Activated gamma-delta T cell treated with Interleukin-2 at 50 U/mL for 16 hours (primary cell): ENCODE results near the gene MT2A.
A peak's percentile ranks its signal among the peaks of the same experiment; 100 is the strongest.

Source experiments
- DNase-seq: peaks from one replicate; pipeline ENCODE4 v3.0.0-alpha.2; 2020

MT2A gene

DNA sequence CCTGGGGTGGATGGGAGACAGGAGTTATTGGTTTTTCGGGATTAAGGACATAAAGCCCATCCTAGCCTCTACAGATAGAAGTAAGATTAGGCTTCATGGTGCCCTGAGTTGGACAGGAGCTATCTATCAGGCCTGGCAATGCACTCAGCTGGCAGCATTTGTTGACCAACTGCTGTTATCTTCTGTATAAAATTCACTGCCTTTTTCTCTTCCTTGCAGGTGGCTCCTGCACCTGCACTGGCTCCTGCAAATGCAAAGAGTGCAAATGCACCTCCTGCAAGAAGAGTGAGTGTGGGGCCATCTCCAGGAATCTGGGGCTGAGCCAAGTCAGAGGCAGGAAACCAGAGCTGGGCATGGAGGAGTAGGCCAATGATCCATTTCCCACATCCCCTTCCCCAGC lies 30.7 kb downstream of the MT2A start:
- DNase-seq: no peak

DNA sequence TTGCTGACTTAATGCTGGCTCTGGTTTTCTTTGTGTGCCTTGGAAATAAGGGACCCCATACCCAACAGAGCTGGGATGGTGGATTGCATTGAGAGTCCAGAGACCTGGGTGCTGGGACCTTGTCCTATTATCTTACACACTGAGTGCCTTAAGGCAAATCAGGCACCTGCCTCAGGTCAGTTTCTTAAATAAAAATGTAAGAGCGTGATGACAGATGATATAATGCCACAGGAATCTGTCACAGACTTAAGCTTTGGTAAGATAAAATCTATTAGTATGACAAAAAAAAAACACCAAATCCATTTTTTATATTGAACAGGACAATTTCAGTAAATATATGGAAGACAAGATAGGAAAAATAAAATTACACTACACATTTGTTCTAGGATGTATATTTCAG lies 31.7 kb downstream of the MT2A start:
- DNase-seq: no peak

DNA sequence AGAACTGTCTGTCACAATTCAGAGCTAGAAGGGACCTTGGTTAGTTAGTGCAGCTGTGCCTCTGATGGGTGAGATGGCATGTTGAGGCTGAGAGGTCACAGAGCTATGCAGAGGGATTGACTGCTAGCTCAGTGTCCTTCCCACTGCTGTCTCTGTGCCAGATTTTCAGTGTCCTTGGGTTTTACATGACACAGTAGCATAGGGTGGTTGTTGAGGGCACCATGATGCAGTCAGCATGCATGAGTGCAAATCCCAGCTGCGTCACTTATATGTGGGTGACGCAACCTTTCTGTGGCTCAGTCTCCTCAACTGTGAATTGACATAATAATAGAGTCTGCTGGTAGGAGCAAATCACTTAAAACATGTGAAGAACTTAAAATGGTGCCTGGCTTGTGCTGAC lies 32.8 kb downstream of the MT2A start:
- no peak for DNase-seq

DNA sequence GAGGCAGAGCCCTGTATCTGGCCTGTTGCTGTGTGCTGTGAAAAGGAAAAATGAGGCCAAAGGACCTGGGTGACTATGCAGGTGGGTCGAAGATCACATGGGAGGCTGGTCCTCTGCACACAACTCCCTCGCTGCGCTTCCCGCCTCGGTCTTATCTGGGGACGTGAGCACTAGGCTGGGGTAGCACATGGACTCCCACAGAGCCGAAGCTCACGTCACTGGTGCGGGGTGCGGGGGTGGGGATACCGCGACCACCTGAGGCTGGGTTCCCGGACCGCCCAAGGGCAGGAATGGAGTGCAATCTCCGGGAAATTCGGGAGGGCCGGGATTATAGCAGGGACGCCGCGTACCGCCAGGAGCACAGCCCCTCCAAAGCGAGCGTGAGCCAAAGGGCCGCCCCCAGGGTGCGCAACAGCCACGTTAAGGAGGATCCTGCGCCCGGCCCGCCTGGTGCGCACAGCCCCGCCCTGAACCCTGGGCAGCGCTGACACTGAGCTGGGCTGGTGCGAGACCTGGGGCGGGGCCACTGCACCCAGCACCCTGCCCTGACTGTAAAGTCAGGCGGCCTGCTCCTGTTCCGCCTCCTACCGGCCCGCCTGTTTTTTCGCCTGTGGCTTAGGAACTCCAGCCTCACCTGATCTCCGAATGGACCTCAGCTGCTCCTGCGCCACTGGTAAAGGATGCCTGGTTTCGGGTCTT lies 34.8 kb downstream of the MT2A start:
- peak; percentile 68 for DNase-seq

DNA sequence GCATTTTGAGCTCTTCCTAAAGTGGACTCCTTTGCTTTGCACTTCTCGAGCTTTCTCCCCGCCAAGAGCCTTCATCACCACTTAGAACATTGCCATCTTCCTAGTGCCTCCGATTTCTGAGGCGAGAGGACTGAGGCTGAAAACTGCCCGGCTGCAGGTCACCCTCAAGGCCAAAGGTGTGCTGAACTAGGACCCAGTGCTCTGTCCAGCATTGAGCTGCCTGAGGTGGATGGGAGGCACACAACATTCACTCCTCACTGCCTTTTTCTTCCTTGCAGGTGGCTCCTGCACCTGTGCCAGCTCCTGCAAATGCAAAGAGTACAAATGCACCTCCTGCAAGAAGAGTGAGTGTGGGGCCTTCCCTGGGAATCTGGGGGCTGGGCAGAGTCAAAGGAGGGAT lies 35.4 kb downstream of the MT2A start:
- DNase-seq: no peak

DNA sequence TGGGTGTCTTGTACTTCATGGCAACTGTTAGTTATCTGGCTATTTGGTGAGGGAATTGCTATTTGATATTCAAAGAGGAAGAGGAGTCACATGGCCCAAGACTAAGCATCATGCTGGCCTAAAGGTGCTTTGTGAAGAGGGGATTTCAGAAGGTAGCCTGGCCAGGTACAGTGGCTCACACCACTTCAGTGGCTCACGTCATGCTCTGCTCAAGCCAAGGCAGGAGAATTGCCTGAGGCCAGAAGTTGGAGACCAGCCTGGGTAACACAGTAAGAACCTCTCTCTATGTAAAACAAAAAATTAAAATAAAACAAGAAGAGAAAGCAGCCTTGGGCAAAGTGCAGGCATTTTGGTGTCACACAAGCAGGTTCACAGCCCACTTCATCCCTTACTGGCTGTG lies 36.9 kb downstream of the MT2A start:
- DNase-seq: no peak

DNA sequence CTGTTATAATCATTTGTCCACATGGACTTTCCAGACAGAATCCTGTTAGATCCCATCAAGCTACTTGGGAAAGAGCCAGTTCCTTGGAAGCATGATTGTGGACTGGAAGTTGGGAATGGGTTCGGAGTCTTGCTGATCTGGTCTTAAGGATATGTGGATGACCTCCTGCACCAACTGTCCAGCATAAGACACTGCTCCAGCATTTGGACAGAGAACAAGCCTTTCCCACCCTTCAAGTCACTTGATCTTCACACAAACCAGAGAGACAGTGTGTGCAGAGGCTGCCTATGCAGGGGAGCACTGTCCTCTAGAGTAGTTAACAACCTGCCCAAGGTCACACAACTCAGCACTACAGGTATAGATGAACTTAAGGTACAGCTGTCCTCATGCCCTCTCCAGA lies 37.5 kb downstream of the MT2A start:
- no peak for DNase-seq

DNA sequence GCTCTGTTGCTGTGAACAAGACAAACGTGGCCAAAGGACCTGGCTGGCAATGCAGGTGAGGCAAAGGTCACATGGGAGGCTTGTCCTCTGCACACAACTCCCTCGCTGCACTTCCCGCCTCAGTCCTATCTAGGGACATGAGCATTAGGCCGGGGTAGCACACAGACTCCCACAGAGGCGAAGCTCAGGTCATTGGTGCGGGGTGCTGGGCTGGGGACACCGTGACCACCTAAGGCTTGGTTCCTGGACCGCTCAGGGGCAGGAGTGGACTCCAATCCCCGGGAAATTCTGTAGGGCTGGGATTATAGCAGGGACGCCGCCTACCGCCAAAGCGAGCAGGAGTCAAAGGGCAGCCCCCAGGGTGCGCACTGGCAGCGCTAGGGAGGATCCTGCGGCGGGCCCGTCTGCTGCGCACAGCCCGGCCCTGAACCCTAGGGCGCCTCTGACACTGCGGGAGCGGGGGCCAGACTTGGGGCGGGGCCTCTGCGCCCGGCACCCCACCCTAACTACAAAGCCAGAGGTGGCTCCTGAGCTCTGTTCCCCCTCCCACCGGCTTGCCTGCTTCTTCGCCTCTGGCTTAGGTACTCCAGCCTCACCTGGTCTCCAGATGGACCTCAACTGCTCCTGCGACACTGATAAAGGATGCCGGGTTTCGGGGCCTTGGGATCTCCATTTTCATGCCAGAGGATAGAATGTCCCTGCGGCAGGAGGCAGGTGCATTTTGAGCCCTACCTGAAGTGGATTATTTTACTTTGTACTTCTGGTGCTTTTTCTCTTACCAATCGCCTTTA lies 39.5 kb downstream of the MT2A start:
- DNase-seq: no peak

DNA sequence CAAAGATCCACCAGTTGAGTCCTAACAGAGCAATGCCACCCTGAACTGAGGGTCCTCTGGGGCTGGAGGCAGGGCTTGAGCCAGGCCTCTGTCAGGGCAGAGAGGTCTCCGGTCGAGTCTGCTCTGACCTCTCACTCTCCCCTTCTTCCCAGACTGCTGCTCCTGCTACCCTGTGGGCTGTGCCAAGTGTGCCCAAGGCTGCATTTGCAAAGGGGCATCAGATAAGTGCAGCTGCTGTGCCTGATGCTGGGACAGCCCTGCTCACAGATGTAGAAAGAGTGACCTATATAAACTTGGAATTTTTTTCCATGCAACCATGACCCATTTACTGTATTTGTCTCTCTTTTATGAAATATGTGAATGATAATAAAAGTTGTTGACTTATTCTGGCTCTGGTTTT lies 40.9 kb downstream of the MT2A start:
- DNase-seq: no peak

DNA sequence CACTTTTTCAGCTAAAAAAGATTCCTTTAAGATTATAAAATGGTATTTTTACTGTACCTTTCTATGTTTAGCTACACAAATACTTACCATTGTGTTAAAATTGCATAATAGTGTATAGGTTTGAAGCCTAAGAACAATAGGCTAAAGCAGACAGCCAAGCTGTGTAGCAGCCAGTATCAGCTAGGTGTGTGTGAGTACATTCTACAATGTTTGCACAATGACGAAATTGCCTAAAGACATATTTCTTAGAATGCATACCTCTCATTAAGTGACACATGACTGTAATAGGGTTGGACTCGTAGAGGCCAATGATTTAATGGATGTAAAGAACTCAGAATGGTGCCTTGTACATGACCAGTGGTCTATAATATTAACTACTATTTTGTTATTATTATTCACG lies 41.4 kb downstream of the MT2A start:
- DNase-seq: no peak

DNA sequence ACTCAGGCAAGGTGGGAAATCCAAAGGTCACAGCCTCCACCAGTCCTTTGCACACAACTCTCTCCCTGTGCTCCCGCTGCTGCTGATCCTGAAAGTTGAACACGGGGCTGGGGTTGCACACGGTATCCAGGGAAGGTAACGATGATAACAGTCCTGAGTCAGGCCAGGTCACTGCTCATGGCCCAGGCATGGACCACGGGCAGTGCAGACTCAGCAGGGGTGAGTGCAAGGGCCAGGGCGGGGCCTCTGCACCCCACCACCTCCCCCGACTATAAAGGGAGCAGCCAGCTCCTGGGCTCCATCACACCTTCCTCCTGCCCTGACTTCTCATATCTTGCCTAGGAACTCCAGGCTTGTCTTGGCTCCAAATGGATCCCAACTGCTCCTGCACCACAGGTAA lies 43.2 kb downstream of the MT2A start, which contains the start of gene MT1B:
MT1B (plus strand) TSS at position 301 of the 400 bp plus-strand sequence; CDS start at position 369, 68 bp downstream.
- DNase-seq: no peak

DNA sequence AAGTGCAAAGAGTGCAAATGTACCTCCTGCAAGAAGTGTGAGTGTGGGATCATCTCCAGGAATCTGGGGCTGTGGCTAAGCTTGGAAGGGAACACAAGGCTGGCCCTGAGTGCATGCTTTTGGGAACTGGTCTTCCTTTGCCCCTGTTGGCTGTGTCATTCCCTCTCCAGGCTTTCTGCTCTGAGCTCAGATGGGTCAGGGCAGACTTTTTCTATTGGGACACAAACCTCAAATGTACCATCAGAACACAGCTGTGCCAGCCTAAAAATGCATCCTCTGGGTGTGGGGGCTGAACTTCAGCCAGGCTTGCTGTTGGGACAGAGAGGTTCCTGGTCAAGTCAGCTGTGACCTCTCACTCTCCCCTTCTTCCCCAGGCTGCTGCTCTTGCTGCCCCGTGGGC lies 44.2 kb downstream of the MT2A start:
- no peak for DNase-seq

DNA sequence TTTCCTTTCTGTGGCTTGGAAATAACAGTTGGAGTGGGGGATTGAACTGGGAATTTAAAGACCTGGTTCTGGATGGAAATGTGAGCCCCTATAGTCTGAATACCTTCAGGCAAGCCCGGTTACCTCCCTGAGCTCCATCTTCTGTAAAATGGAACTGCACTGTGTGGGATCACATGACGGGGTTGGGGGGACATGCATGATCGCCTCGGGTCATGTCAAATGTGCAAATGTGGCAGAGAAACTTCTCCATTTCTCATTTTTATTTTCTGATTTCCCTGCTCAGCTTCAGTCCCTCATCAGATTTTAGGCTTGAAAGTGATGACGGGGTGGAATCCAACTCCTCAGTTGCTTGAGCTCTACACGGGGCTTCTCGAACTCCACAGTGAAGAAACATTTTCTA lies 44.8 kb downstream of the MT2A start:
- DNase-seq: no peak

DNA sequence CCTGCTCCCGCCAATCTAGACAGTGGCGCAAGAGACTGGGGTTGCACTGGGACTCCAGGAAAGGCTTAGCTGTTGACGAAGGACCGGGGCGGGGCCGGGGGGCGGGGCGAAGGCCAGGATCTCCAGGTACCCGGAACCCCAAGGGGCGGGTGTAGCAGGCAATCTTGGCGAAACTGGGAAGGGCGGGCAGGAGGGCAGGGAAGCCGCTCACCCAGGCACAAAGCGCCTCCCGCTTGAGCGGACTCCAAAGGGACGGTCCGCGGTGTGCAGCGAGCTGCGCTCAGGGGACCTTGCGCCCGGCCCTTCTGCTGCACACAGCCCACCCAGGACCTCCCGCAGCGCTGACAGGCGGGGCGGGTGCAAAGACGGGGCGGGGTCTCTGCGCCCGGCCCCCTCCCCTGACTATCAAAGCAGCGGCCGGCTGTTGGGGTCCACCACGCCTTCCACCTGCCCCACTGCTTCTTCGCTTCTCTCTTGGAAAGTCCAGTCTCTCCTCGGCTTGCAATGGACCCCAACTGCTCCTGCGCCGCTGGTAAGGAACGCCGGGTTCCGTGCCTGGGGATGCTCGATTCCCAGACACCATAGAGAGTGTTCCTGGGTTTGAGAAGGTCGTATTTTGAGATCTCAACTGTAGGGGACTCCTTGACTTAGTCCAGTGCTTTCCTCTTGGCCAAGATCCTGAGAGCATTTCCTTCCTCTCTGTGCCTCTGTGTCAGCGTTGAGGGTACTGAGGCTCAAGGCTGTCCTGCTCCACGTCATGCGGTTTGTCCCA lies 49.4 kb downstream of the MT2A start, which contains the start of gene MT1F:
MT1F (plus strand) TSS at position 405 of the 772 bp plus-strand sequence; CDS start at position 505, 100 bp downstream.
- peak; percentile 64 for DNase-seq

DNA sequence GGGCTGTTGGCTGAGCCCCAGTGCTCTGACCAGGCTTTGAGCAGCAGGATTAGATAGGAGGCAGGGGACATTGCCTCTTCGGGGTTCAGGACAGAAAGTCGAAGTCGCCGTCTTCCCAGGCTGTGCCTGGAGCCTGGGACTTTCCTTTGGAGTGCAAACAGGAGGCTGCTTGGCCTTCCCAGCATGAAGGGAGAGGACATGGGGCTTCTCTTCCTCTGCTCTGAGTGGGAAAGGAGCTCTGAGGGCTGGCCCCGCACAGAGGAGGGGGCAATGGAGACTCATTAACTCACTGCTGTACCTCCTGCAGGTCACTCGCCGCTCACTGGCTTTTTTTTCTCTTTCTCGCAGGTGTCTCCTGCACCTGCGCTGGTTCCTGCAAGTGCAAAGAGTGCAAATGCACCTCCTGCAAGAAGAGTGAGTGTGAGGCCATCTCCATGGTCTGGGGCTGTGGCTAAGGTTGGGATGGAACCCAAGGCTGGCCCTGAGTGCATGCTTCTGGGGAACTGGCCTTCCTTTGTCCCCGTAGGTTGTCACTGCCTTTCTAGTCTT lies 50.0 kb downstream of the MT2A start:
- DNase-seq: no peak
